ENCODE results near the gene KCNIP1. TPM values are rescaled to one million over a fixed set of nuclear protein-coding genes. Genes with fewer than 3 reads are reported as not detected.

Gene KCNIP1
- total RNA-seq (1 to 10 TPM in 1 of 2 donors, under 1 TPM in 1; 1.00 to 1.8 TPM), polyA plus RNA-seq (under 1 TPM; 0.13 to 0.45 TPM)
- long read RNA-seq, donor 1 = 0 reads
- long read RNA-seq, donor 2 = 0 reads
- long read RNA-seq, donor 3 = 0 reads
- long read RNA-seq, donor 4 = 0 reads
- long read RNA-seq, donor 5 = 0 reads

DNA sequence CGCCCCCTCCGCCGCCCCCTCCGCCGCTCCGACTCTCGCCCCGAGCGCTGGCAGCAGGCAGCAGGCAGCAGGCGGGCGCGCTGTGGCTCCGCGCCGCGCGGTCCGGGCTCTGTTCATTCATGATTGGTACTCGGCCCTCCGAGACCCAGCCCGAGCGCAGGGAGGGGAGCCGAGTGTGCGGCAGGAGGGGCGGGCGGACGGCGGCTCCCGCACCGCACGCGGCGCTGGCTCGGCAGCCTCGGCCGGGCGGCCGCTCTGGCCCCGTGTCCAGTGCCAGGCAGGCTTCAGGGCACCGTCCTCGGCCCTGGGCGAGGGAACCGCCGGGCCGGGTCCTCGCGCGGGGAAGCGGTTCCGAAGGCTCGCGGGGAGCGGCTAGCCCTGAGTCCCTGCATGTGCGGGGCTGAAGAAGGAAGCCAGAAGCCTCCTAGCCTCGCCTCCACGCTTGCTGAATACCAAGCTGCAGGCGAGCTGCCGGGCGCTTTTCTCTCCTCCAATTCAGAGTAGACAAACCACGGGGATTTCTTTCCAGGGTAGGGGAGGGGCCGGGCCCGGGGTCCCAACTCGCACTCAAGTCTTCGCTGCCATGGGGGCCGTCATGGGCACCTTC is at the start of gene KCNIP1:
TSS of gene KCNIP1 (plus strand) at position 31 of the 607 bp plus-strand sequence.
- no peak within 1 kb of the TSS for H3K4me3 ChIP-seq
- H3K4me1 ChIP-seq (ENCODE audit: control insufficient read depth in 5 of 5, insufficient read depth in 5 of 5, low read length in 5 of 5) = peaks cover 0 to 3% (median 0%) of the 10 kb centered on the region in 5 donors
- H3K9ac ChIP-seq (ENCODE audit: insufficient read depth in 1 of 2, low read length in 2 of 2) = no peak within 1 kb of the TSS
- H3K27me3 ChIP-seq (ENCODE audit: control insufficient read depth in 3 of 3, insufficient read depth in 3 of 3, low read length in 2 of 3) = peaks cover 0 to 15% (median 3%) of the 10 kb centered on the region in 3 donors
- 5 to 6% methylated on average over 45 to 65 of the region's 65 CpGs for WGBS, 2 donors
- peaks cover 0 to 12% (median 0%) of the 10 kb centered on the region in 4 donors for H3K9me3 ChIP-seq (ENCODE audit: control insufficient read depth in 4 of 4, insufficient read depth in 3 of 4, low read length in 3 of 4)
- ATAC-seq (ENCODE audit: insufficient read depth, low FRiP score) (no peak), DNase-seq (peak; percentile 47 to 71 (median 64))
- no peaks in the 10 kb centered on the region for H3K36me3 ChIP-seq (ENCODE audit: control insufficient read depth in 4 of 4, insufficient read depth in 4 of 4, low read length in 4 of 4)
- no peak within 1 kb of the TSS for H3K27ac ChIP-seq (ENCODE audit: low read depth in 1 of 2, low read length in 1 of 2)
- TF ChIP-seq, protein P1, sequence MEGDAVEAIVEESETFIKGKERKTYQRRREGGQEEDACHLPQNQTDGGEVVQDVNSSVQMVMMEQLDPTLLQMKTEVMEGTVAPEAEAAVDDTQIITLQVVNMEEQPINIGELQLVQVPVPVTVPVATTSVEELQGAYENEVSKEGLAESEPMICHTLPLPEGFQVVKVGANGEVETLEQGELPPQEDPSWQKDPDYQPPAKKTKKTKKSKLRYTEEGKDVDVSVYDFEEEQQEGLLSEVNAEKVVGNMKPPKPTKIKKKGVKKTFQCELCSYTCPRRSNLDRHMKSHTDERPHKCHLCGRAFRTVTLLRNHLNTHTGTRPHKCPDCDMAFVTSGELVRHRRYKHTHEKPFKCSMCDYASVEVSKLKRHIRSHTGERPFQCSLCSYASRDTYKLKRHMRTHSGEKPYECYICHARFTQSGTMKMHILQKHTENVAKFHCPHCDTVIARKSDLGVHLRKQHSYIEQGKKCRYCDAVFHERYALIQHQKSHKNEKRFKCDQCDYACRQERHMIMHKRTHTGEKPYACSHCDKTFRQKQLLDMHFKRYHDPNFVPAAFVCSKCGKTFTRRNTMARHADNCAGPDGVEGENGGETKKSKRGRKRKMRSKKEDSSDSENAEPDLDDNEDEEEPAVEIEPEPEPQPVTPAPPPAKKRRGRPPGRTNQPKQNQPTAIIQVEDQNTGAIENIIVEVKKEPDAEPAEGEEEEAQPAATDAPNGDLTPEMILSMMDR (IDR thresholded peaks at IDR 0.05; ENCODE audit: control extremely low read depth, extremely low read depth) = no peak

DNA sequence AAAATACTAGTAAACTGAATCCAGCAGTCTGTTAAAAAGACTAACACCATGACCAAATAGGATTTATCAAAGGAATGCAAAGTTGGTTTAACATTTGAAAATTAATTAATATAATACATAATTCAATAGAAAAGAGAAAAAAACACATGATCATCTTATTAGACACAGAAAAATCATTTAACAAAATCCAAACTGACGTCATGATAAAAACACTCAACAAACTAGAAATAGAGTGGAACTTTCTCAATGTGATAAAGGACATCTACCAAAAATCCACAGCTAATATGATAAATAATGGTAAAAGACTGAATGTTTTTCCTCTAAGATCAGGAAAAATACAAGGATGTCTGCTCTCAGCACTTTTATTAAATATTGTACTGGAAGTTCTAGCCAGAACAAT is 40.4 kb upstream of the KCNIP1 start:
- no peak for DNase-seq
- Histone ChIP-seq H3K27ac (ENCODE audit: low read depth in 1 of 2, low read length in 1 of 2) (no peak overlapping the region), H3K4me1 (ENCODE audit: control insufficient read depth in 5 of 5, insufficient read depth in 5 of 5, low read length in 5 of 5) (no peaks in the 10 kb centered on the region), H3K36me3 (ENCODE audit: control insufficient read depth in 4 of 4, insufficient read depth in 4 of 4, low read length in 4 of 4) (no peaks in the 10 kb centered on the region), H3K9ac (ENCODE audit: insufficient read depth in 1 of 2, low read length in 2 of 2) (no peak overlapping the region), H3K9me3 (ENCODE audit: control insufficient read depth in 4 of 4, insufficient read depth in 3 of 4, low read length in 3 of 4) (no peaks in the 10 kb centered on the region), H3K4me3 (no peak overlapping the region), H3K27me3 (ENCODE audit: control insufficient read depth in 3 of 3, insufficient read depth in 3 of 3, low read length in 2 of 3) (peaks cover 0 to 4% (median 0%) of the 10 kb centered on the region in 3 donors)
- WGBS, 2 donors = 88 to 98% methylated on average over 1 of the region's 1 CpG
- ATAC-seq (ENCODE audit: insufficient read depth, low FRiP score) = no peak
- TF ChIP-seq, protein P1 (IDR thresholded peaks at IDR 0.05; ENCODE audit: control extremely low read depth, extremely low read depth) = no peak

DNA sequence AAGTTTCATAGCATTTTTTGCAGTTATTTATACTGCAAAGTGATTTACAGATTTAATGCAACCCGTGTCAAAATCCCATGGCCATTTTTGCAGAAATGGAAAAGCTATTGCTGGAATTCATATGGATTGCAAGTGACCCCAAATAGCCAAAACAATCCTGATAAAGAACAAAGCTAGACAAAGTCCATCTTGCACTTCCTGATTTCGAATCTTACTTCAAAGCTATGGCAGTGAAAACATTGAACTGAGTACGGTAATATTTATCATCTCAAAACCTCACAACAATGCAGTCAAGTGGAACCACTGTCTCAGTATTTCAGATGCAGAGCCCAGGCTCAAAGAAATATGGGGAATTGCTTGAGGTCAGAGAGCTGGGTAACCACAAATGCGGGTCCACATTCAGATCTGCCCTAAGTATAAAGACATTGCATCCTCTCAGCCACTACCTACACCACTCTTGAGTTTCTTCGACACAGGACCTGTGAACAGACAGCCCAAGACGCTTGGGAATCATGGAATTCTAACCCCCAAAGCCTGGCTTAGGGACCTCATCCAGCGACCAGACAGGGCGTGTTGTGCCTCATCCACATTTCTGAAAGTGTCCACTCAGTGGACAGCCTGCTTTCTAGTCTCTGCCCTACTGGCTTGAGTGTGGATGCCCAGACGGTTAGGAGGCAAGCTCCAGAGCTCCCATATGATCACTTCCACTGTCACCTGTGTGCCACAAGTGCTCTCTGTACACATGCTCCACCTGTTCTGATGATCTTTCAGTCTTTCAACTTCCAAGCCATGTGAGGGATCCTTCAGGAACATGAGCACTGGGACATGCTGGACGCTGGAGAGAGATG is 39.3 kb upstream of the KCNIP1 start:
- Histone ChIP-seq H3K9me3 (ENCODE audit: control insufficient read depth in 4 of 4, insufficient read depth in 3 of 4, low read length in 3 of 4) (no peaks in the 10 kb centered on the region), H3K4me1 (ENCODE audit: control insufficient read depth in 5 of 5, insufficient read depth in 5 of 5, low read length in 5 of 5) (no peaks in the 10 kb centered on the region), H3K27me3 (ENCODE audit: control insufficient read depth in 3 of 3, insufficient read depth in 3 of 3, low read length in 2 of 3) (peaks cover 0 to 4% (median 0%) of the 10 kb centered on the region in 3 donors), H3K27ac (ENCODE audit: low read depth in 1 of 2, low read length in 1 of 2) (no peak overlapping the region), H3K4me3 (no peak overlapping the region), H3K36me3 (ENCODE audit: control insufficient read depth in 4 of 4, insufficient read depth in 4 of 4, low read length in 4 of 4) (no peaks in the 10 kb centered on the region), H3K9ac (ENCODE audit: insufficient read depth in 1 of 2, low read length in 2 of 2) (no peak overlapping the region)
- TF ChIP-seq, protein P1 (IDR thresholded peaks at IDR 0.05; ENCODE audit: control extremely low read depth, extremely low read depth) = no peak
- 72 to 80% methylated on average over 10 of the region's 10 CpGs for WGBS, 2 donors
- no peak for ATAC-seq (ENCODE audit: insufficient read depth, low FRiP score)
- DNase-seq = no peak

Measured in lung (tissue), 16 donors.